Calu3 (cell line): ENCODE results near the gene KIF26B. TPM values are rescaled to one million over a fixed set of nuclear protein-coding genes. Genes with fewer than 3 reads are reported as not detected.
"Not testable (repeated sequence)": the region's sequence is repeated elsewhere in the genome, so short reads cannot be mapped to it uniquely, and the experiment has no call there.

ENCODE experiments used
- BruUV-seq: library from RNA; stranded (reverse); fragments of 400-500 nt; replicated peaks from 2 replicates; lab custom pipeline; 2021; lab: Mats Ljungman, UMichigan
- CTCF ChIA-PET: fragments of 300-600 bp; sonication (Branson Sonifier 250); formaldehyde crosslinking; loops from one replicate; lab custom pipeline; 2022; ENCODE audit warnings: antibody characterized with exemption; lab: Charles Lee
- DNase-seq: peaks from one replicate; pipeline ENCODE4 v3.0.0; 2022
- H3K27ac Mint-ChIP-seq: one replicate; pipeline ENCODE4 v1.8.0; 2022; ENCODE audit warnings: mixed read lengths; ENCODE audit not compliant: unreplicated experiment
- H3K27me3 Mint-ChIP-seq: one replicate; pipeline ENCODE4 v1.8.0; 2022; ENCODE audit warnings: mixed read lengths; ENCODE audit not compliant: unreplicated experiment
- H3K36me3 Mint-ChIP-seq: one replicate; pipeline ENCODE4 v1.8.0; 2022; ENCODE audit warnings: mild to moderate bottlenecking, moderate library complexity, mixed read lengths; ENCODE audit not compliant: insufficient read depth, unreplicated experiment
- H3K4me1 Mint-ChIP-seq: one replicate; pipeline ENCODE4 v1.8.0; 2022; ENCODE audit warnings: mild to moderate bottlenecking, low read depth, mixed read lengths; ENCODE audit not compliant: unreplicated experiment
- H3K4me3 Mint-ChIP-seq: one replicate; pipeline ENCODE4 v1.8.0; 2022; ENCODE audit warnings: mild to moderate bottlenecking, low read depth, moderate library complexity, mixed read lengths; ENCODE audit not compliant: unreplicated experiment
- H3K9me3 Mint-ChIP-seq: one replicate; pipeline ENCODE4 v1.8.0; 2022; ENCODE audit warnings: low read depth, mixed read lengths; ENCODE audit not compliant: unreplicated experiment
- CTCF ChIP-seq: fragments of 200-600 bp; IDR thresholded peaks from one replicate; pipeline ENCODE4 v1.8.0; 2022; ENCODE audit warnings: antibody characterized with exemption; ENCODE audit not compliant: unreplicated experiment
- intact Hi-C: fragments of 100-400 bp; cut with micrococcal nuclease; formaldehyde crosslinking; loops from one replicate; pipeline ENCODE4 v1.10.0; 2022; ENCODE audit not compliant: unreplicated experiment
- total RNA-seq: library from RNA; stranded (reverse); gene quantifications from 2 replicates; pipeline ENCODE4 v1.2.3, GENCODE V29; 2022

KIF26B gene
- total RNA-seq, 1 experiment from 2014 or later: 1.1 TPM

- intact Hi-C loops: no loop called here
- Mint-ChIP-seq H3K4me1 (peaks cover 12% of the 10 kb centered on the region), H3K9me3 (peaks cover 3% of the 10 kb centered on the region), H3K36me3 (no peaks in the 10 kb centered on the region), H3K27ac (no peak overlapping the region), H3K27me3 (peaks cover 33% of the 10 kb centered on the region), H3K4me3 (no peak overlapping the region)
- DNase-seq: no peak
- CTCF ChIA-PET: no interaction called here
- BruUV-seq: no TSS peak
- no peak for TF ChIP-seq CTCF
These were observed 177.7 kb downstream of the KIF26B start for GRCh38 chr1:245332513-245332912.

GRCh38 chr1:245334235-245334634 is 179.4 kb downstream of the KIF26B start:
- no TSS peak for BruUV-seq

GRCh38 chr1:245334827-245335490 is 180.2 kb downstream of the KIF26B start:
- H3K27me3 Mint-ChIP-seq: peaks cover 24% of the 10 kb centered on the region

More at GRCh38 chr1:245334235-245334634, 179.4 kb downstream of the KIF26B start:
- Mint-ChIP-seq H3K27me3 (peaks cover 24% of the 10 kb centered on the region), H3K4me3 (no peak overlapping the region), H3K27ac (no peak overlapping the region), H3K9me3 (no peaks in the 10 kb centered on the region), H3K36me3 (no peaks in the 10 kb centered on the region), H3K4me1 (peaks cover 12% of the 10 kb centered on the region)
- no peak for TF ChIP-seq CTCF
- intact Hi-C loops: no loop called here
- no peak for DNase-seq
- CTCF ChIA-PET: no interaction called here

GRCh38 chr1:245335684-245336083 is 180.9 kb downstream of the KIF26B start:
- peaks cover 24% of the 10 kb centered on the region for H3K27me3 Mint-ChIP-seq
- peaks cover 12% of the 10 kb centered on the region for H3K4me1 Mint-ChIP-seq
- H3K9me3 Mint-ChIP-seq, intact Hi-C loops, DNase-seq, H3K27ac Mint-ChIP-seq, BruUV-seq, H3K36me3 Mint-ChIP-seq: not testable (repeated sequence)
- H3K4me3 Mint-ChIP-seq: peak overlapping the region; percentile 33
- CTCF ChIA-PET: interaction anchor here (0.7 kb wide), 1 partner anchor 1279 kb away, joined by 3 read pairs; no protein-coding TSS in a partner anchor

More at GRCh38 chr1:245334827-245335490, 180.2 kb downstream of the KIF26B start:
- H3K4me3 Mint-ChIP-seq: peak overlapping the region; percentile 29
- no TSS peak for BruUV-seq
- no peak overlapping the region for H3K27ac Mint-ChIP-seq
- intact Hi-C loops: no loop called here
- no peak for TF ChIP-seq CTCF
- CTCF ChIA-PET: interaction anchor here (0.7 kb wide), 1 partner anchor 1279 kb away, joined by 3 read pairs; no protein-coding TSS in a partner anchor
- no peaks in the 10 kb centered on the region for H3K9me3 Mint-ChIP-seq
- no peaks in the 10 kb centered on the region for H3K36me3 Mint-ChIP-seq
- no peak for DNase-seq
- peaks cover 12% of the 10 kb centered on the region for H3K4me1 Mint-ChIP-seq
